K562 (cell line): Measurements from ENCODE around the gene ZRANB3. TPM values are rescaled to one million over a fixed set of nuclear protein-coding genes. Genes with fewer than 3 reads are reported as not detected.

Experiments
- ATAC-seq: fragments of 200-7000 bp; cut with Tn5 transposase; 3 replicates; pipeline ENCODE4 v1.9.1; 2020; ENCODE audit warnings: moderate library complexity
- BruUV-seq: library from RNA; stranded (reverse); fragments of 400-500 nt; replicated peaks from 2 replicates; lab custom pipeline; 2021; lab: Mats Ljungman, UMichigan
- CTCF ChIA-PET: fragments of 300-600 bp; formaldehyde crosslinking; extraction: SDS; loops from one replicate; lab custom pipeline; 2021; ENCODE audit warnings: low intra/inter-chr PET ratio; lab: Yijun Ruan, JAX
- POLR2A ChIA-PET: fragments of 300-600, 350-650 bp; sonication (Branson Sonifier 250); formaldehyde crosslinking; extraction: SDS; loops from one replicate; lab custom pipeline; 2021; ENCODE audit warnings: antibody characterized with exemption, inconsistent platforms; lab: Yijun Ruan, JAX
- DNase-seq, 4 experiments: peaks; one replicate each; pipeline versions ENCODE4 v3.0.0 to v3.0.0-alpha.2; 2011 to 2018; ENCODE audit warnings: low spot score in 3 of 4, mixed read lengths in 3 of 4; ENCODE audit errors: extremely low read depth in 1 of 4
- FAIRE-seq: peaks from 2 replicates; lab custom pipeline; 2011; peaks lifted over from hg19 to GRCh38; lab: Jason Lieb, UNC
- H2AFZ ChIP-seq: 2 replicates; pipeline ENCODE4 v1.6.0; 2011; ENCODE audit warnings: low read depth, low read length, control low read depth, inconsistent platforms
- H3K27ac ChIP-seq: fragments of 200-600 bp; 3 replicates; pipeline ENCODE4 v1.8.0; 2011; ENCODE audit warnings: low read depth, mild to moderate bottlenecking, control low read depth, inconsistent platforms, low read length, moderate library complexity, mixed read lengths; ENCODE audit errors: extremely low read depth
- H3K27me3 ChIP-seq, 2 experiments: fragments of 300-600 bp in 1 of 2; 2 replicates in 1 of 2; 3 replicates in 1 of 2; pipeline versions ENCODE4 v1.6.0 to v1.8.0; 2011; ENCODE audit warnings: inconsistent platforms in 2 of 2, low read length in 2 of 2, mild to moderate bottlenecking in 1 of 2, mixed read lengths in 1 of 2, moderate library complexity in 1 of 2; ENCODE audit not compliant: control insufficient read depth in 2 of 2, insufficient read depth in 2 of 2
- H3K36me3 ChIP-seq: fragments of 300-600 bp; 3 replicates; pipeline ENCODE4 v1.8.0; 2011; ENCODE audit warnings: mild to moderate bottlenecking, low read length, inconsistent platforms; ENCODE audit not compliant: control insufficient read depth, insufficient read depth
- H3K4me1 ChIP-seq, 2 experiments: fragments of 200-600 bp in 1 of 2; replicated peaks in 1 of 2; 2 replicates in 1 of 2; 3 replicates in 1 of 2; pipeline versions ENCODE4 v1.5.1 to v1.8.0; 2011; ENCODE audit warnings: inconsistent platforms in 2 of 2, low read length in 2 of 2, mild to moderate bottlenecking in 1 of 2, mixed read lengths in 1 of 2, moderate library complexity in 1 of 2; ENCODE audit not compliant: control insufficient read depth in 2 of 2, insufficient read depth in 2 of 2
- H3K4me2 ChIP-seq: 2 replicates; pipeline ENCODE4 v1.6.1; 2011; ENCODE audit warnings: low read length, control low read depth, inconsistent platforms, mixed read lengths; ENCODE audit not compliant: insufficient read depth
- H3K4me3 ChIP-seq: fragments of 200-600 bp; sonication (generic), shearing (Covaris generic); 2 replicates; pipeline ENCODE4 v1.5.1; 2016; ENCODE audit warnings: control low read depth, inconsistent platforms
- H3K79me2 ChIP-seq: fragments of 200-600 bp; 3 replicates; pipeline ENCODE4 v1.8.0; 2011; ENCODE audit warnings: low read length, inconsistent platforms; ENCODE audit not compliant: control insufficient read depth, insufficient read depth
- H3K9ac ChIP-seq, 2 experiments: 2 replicates each; pipeline versions ENCODE4 v1.6.0 to v1.6.1; 2011; ENCODE audit warnings: low read depth in 2 of 2, low read length in 2 of 2, control low read depth in 1 of 2, inconsistent platforms in 1 of 2, mild to moderate bottlenecking in 1 of 2, mixed read lengths in 1 of 2; ENCODE audit not compliant: insufficient read depth in 1 of 2
- H3K9me1 ChIP-seq: one replicate; pipeline ENCODE4 v1.6.0; 2011; ENCODE audit warnings: inconsistent platforms, mild to moderate bottlenecking, low read length, moderate library complexity; ENCODE audit not compliant: control insufficient read depth, insufficient read depth
- H3K9me3 ChIP-seq: replicated peaks from 2 replicates; pipeline ENCODE4 v1.5.1; 2011; ENCODE audit warnings: low read depth, low read length, inconsistent platforms; ENCODE audit not compliant: control insufficient read depth, insufficient read depth
- H4K20me1 ChIP-seq: replicated peaks from 2 replicates; pipeline ENCODE4 v1.6.1; 2011; ENCODE audit warnings: low read length, inconsistent platforms, mixed read lengths; ENCODE audit not compliant: control insufficient read depth, insufficient read depth
- BHLHE40 ChIP-seq: IDR thresholded peaks from 2 replicates; pipeline ENCODE4 v1.6.1; 2011; ENCODE audit warnings: low read length, improper control_type of control experiment
- CBX1 ChIP-seq: sonication (generic); IDR thresholded peaks from 2 replicates; pipeline ENCODE4 v1.6.1; 2016; ENCODE audit warnings: antibody characterized with exemption, low read depth, mild to moderate bottlenecking
- HOXB6 ChIP-seq: fragments of 250-450 bp; sonication (Bioruptor Pico); IDR thresholded peaks from 2 replicates; pipeline ENCODE4 v1.5.1; 2022; ENCODE audit warnings: mild to moderate bottlenecking, borderline replicate concordance
- JUNB ChIP-seq: fragments of 450-650 bp; formaldehyde crosslinking; conservative IDR thresholded peaks from 2 replicates; pipeline ENCODE4 v1.4.0; 2020; ENCODE audit warnings: mild to moderate bottlenecking
- KDM1A ChIP-seq, 2 experiments: fragments of 450-650 bp; IDR thresholded peaks; 2 replicates each; pipeline ENCODE4 v1.6.1; 2016; ENCODE audit warnings: mild to moderate bottlenecking in 2 of 2
- KDM4B ChIP-seq, 2 experiments: fragments of 450-650 bp in 1 of 2; sonication (generic) in 1 of 2; IDR thresholded peaks; 2 replicates each; pipeline ENCODE4 v1.6.1; 2016 to 2017; ENCODE audit warnings: borderline replicate concordance in 2 of 2, antibody characterized with exemption in 1 of 2, low read depth in 1 of 2, mild to moderate bottlenecking in 1 of 2
- SMARCA5 ChIP-seq: fragments of 450-650 bp; IDR thresholded peaks from 2 replicates; pipeline ENCODE4 v1.6.1; 2016
- SREBF1 ChIP-seq: fragments of 150-350 bp; IDR thresholded peaks from 2 replicates; pipeline ENCODE4 v1.6.1; 2014; ENCODE audit warnings: antibody characterized with exemption, low read depth, low read length, borderline replicate concordance
- XRCC5 ChIP-seq: fragments of 200-400 bp; formaldehyde crosslinking; IDR thresholded peaks from 2 replicates; pipeline ENCODE4 v1.6.1; 2017; ENCODE audit warnings: low read depth, mild to moderate bottlenecking, low read length
- ZNF75A ChIP-seq: fragments of 450-650 bp; formaldehyde crosslinking; IDR thresholded peaks from 2 replicates; pipeline ENCODE4 v1.4.0; 2020; ENCODE audit warnings: mild to moderate bottlenecking
- WGBS: fragments of 100-300 bp; shearing (Covaris generic); methylation state at CpG from one replicate; pipeline ENCODE4 v1.1.6; 2016; ENCODE audit warnings: low coverage, mixed read lengths; ENCODE audit not compliant: insufficient coverage; ENCODE audit errors: missing lambda C conversion rate; 5-methylcytosine and 5-hydroxymethylcytosine counted together
- in situ Hi-C: fragments of 300-500 bp; cut with MboI; formaldehyde crosslinking; loops from 4 replicates; pipeline ENCODE4 v1.15.0; 2018; ENCODE audit warnings: inconsistent platforms, mixed read lengths
- intact Hi-C: fragments of 100-400 bp; cut with micrococcal nuclease; formaldehyde crosslinking; loops from 2 replicates; pipeline ENCODE4 v1.14.2; 2022
- polyA plus RNA-seq, 8 experiments: library from polyadenylated mRNA; depleted of rRNA in 4 of 8; stranded (reverse) in 5 of 8; unstranded in 3 of 8; fragments of >200 nt; fragmentation: Nextera tagmentation in 2 of 8; fragmentation: Illumina TruSeq in 1 of 8; extraction: Ambion mirVana in 2 of 8; extraction: Trizol in 1 of 8; gene quantifications; 2 replicates each; pipeline versions ENCODE4 v1.2.1 to v1.2.3, GENCODE V29; 2011 to 2014; ENCODE audit warnings: inconsistent platforms in 1 of 8, missing spikeins in 1 of 8
- total RNA-seq, 7 experiments: library from RNA; depleted of rRNA in 6 of 7; stranded (reverse); fragments of >200 nt in 6 of 7; fragmentation: Illumina TruSeq in 2 of 7; extraction: Trizol in 2 of 7; gene quantifications; 2 replicates each; pipeline versions ENCODE4 v1.2.1 to v1.2.3, GENCODE V29; 2011 to 2021; ENCODE audit warnings: low replicate concordance in 1 of 7
- TF ChIP-seq, protein P1 (sequence below), 3 experiments: fragments of 200-800 bp in 1 of 3; sonication (Bioruptor generic) in 1 of 3; sonication (generic) in 1 of 3; formaldehyde crosslinking in 1 of 3; IDR thresholded peaks; 2 replicates each; pipeline versions ENCODE4 v1.6.1 to v1.8.0; 2016 to 2022; ENCODE audit warnings: mild to moderate bottlenecking in 2 of 3, missing compliant biosample characterization in 2 of 3, missing genetic modification characterization in 2 of 3, missing genetic modification reagents in 1 of 3
- TF ChIP-seq, protein P2 (sequence below): fragments of 250-450 bp; sonication (Bioruptor Pico); IDR thresholded peaks from 2 replicates; pipeline ENCODE4 v1.9.0; 2021; ENCODE audit warnings: mild to moderate bottlenecking, inconsistent platforms

ZRANB3 gene
- total and polyA plus RNA-seq, 9 of the 15 experiments (the other 6 are each of a cell fraction or from before 2014, with no cell fraction given) = 8.6 to 21.3 (median 14.7) TPM

DNA sequence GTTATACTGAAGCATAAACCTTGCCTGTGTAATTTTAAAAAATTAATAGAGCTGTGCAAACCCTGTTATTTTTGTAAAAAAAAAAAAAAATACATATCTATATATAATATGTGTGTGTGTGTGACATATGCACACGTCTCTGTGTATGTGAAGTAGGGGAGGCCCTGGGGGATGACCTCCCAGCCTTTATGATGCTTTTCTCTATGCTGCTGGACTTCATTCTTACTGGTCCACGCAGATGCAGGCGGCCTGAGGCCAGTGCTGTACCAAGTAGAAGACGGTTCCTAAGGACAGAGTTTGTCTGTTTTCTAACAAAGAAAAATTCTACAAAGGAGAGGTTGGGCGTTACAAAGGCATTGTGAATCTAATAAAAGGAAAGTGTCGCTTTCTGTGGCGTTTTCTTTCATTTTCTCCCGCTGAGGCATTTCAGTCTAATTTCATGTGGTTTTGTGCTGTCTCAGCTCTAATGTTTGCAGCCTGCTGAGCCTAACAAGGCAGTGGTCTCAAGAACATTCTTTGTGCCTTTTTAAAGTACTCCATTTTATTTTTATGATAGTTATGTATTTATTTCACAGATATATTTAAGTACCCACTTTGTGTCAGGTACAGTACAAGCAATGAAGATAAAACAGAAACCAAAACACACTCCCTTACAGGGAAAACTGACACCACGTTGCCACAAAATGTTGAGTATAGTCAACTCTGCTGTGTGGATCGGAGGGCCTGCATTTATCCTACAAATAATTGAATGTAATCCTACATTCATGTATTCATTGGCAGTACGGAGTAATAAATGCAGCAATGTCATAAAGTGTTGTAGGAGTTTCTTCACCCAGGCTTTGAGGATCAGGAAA lies 360.9 kb downstream of the ZRANB3 start:
- DNase-seq = no peak
- no TSS peak for BruUV-seq

More for the DNA sequence above, 360.9 kb downstream of the ZRANB3 start:
- H3K27ac ChIP-seq = no peak overlapping the region
- H3K9me3 ChIP-seq = no peaks in the 10 kb centered on the region
- FAIRE-seq = no peak
- no peaks in the 10 kb centered on the region for H3K79me2 ChIP-seq
- H3K4me2 ChIP-seq = no peak overlapping the region
- H3K36me3 ChIP-seq = peaks cover 44% of the 10 kb centered on the region
- POLR2A ChIA-PET = no interaction called here
- H3K4me1 ChIP-seq = no peaks in the 10 kb centered on the region
- TF ChIP-seq CBX1 (no peak), XRCC5 (no peak), JUNB (CRISPR knock-in tag) (no peak), ZNF75A (CRISPR knock-in tag) (no peak), BHLHE40 (no peak), SREBF1 (no peak), KDM1A (IDR thresholded peaks at IDR 0.05) (no peak), HOXB6 (CRISPR knock-in tag) (no peak), KDM4B (IDR thresholded peaks at IDR 0.05; ENCODE audit: borderline replicate concordance in 2 of 2, low read depth in 1 of 2) (no peak), SMARCA5 (no peak)
- TF ChIP-seq, protein P1, sequence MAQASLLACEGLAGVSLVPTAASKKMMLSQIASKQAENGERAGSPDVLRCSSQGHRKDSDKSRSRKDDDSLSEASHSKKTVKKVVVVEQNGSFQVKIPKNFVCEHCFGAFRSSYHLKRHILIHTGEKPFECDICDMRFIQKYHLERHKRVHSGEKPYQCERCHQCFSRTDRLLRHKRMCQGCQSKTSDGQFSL (CRISPR knock-in tag; IDR thresholded peaks at IDR 0.05) = no peak
- TF ChIP-seq, protein P1 (tag; IDR thresholded peaks at IDR 0.05) = no peak
- TF ChIP-seq, protein P2, sequence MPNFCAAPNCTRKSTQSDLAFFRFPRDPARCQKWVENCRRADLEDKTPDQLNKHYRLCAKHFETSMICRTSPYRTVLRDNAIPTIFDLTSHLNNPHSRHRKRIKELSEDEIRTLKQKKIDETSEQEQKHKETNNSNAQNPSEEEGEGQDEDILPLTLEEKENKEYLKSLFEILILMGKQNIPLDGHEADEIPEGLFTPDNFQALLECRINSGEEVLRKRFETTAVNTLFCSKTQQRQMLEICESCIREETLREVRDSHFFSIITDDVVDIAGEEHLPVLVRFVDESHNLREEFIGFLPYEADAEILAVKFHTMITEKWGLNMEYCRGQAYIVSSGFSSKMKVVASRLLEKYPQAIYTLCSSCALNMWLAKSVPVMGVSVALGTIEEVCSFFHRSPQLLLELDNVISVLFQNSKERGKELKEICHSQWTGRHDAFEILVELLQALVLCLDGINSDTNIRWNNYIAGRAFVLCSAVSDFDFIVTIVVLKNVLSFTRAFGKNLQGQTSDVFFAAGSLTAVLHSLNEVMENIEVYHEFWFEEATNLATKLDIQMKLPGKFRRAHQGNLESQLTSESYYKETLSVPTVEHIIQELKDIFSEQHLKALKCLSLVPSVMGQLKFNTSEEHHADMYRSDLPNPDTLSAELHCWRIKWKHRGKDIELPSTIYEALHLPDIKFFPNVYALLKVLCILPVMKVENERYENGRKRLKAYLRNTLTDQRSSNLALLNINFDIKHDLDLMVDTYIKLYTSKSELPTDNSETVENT (CRISPR knock-in tag) = no peak
- H3K27me3 ChIP-seq = no peaks in the 10 kb centered on the region
- no peak for ATAC-seq
- 93% methylated on average over 11 of the region's 11 CpGs for WGBS
- CTCF ChIA-PET = no interaction called here
- no peak overlapping the region for H3K9ac ChIP-seq
- in situ Hi-C loops = no loop called here
- intact Hi-C loops = loop anchor here (10.0 kb wide), 1 partner anchor 165 kb away; no protein-coding TSS in a partner anchor
- H4K20me1 ChIP-seq = no peaks in the 10 kb centered on the region
- peaks cover 2% of the 10 kb centered on the region for H3K9me1 ChIP-seq
- no peak overlapping the region for H2AFZ ChIP-seq
- H3K4me3 ChIP-seq = no peak overlapping the region
